GM23248 (cell line): Measurements from ENCODE around the gene CABCOCO1. TPM values are rescaled to one million over a fixed set of nuclear protein-coding genes. Genes with fewer than 3 reads are reported as not detected.
A peak's percentile ranks its signal among the peaks of the same experiment; 100 is the strongest.

ENCODE experiments used
- DNase-seq: peaks from one replicate; pipeline ENCODE4 v3.0.0-alpha.2; 2015
- H2AFZ ChIP-seq: fragments of 200-600 bp; sonication (generic); 2 replicates; pipeline ENCODE4 v1.6.1; 2016; ENCODE audit warnings: antibody characterized with exemption
- H3F3A ChIP-seq: fragments of 200-600 bp; sonication (generic); 2 replicates; pipeline ENCODE4 v1.6.1; 2016; ENCODE audit warnings: mild to moderate bottlenecking, antibody characterized with exemption, mixed run types; ENCODE audit not compliant: insufficient read depth
- H3K27ac ChIP-seq: fragments of 200-600 bp; sonication (generic); 2 replicates; pipeline ENCODE4 v1.5.1; 2016; ENCODE audit warnings: mild to moderate bottlenecking
- H3K27me3 ChIP-seq: fragments of 200-600 bp; sonication (generic); replicated peaks from 2 replicates; pipeline ENCODE4 v1.6.1; 2016; ENCODE audit warnings: mild to moderate bottlenecking; ENCODE audit not compliant: insufficient read depth
- H3K36me3 ChIP-seq: fragments of 200-600 bp; sonication (generic); 2 replicates; pipeline ENCODE4 v1.6.1; 2016; ENCODE audit warnings: low read depth, mild to moderate bottlenecking
- H3K4me1 ChIP-seq: fragments of 200-600 bp; sonication (generic); 2 replicates; pipeline ENCODE4 v1.6.1; 2016; ENCODE audit warnings: mild to moderate bottlenecking; ENCODE audit not compliant: insufficient read depth
- H3K4me2 ChIP-seq: fragments of 200-600 bp; sonication (generic); one replicate; pipeline ENCODE4 v1.6.1; 2016; ENCODE audit warnings: mild to moderate bottlenecking; ENCODE audit not compliant: unreplicated experiment
- H3K4me3 ChIP-seq: fragments of 200-600 bp; sonication (generic); 2 replicates; pipeline ENCODE4 v1.5.1; 2016; ENCODE audit warnings: mild to moderate bottlenecking
- H3K79me2 ChIP-seq: fragments of 200-600 bp; sonication (generic); 2 replicates; pipeline ENCODE4 v1.6.1; 2016; ENCODE audit warnings: mild to moderate bottlenecking; ENCODE audit not compliant: insufficient read depth
- H3K9ac ChIP-seq: fragments of 200-600 bp; sonication (generic); 2 replicates; pipeline ENCODE4 v1.6.1; 2016; ENCODE audit warnings: mild to moderate bottlenecking
- H3K9me2 ChIP-seq: fragments of 200-600 bp; sonication (generic); 2 replicates; pipeline ENCODE4 v1.6.1; 2016; ENCODE audit warnings: mixed run types, mild to moderate bottlenecking, moderate library complexity; ENCODE audit not compliant: insufficient read depth
- H3K9me3 ChIP-seq: fragments of 200-600 bp; sonication (generic); one replicate; pipeline ENCODE4 v1.6.1; 2017; ENCODE audit warnings: low read depth
- H4K20me1 ChIP-seq: fragments of 200-600 bp; sonication (generic); 2 replicates; pipeline ENCODE4 v1.6.0; 2016; ENCODE audit not compliant: insufficient read depth
- EZH2 ChIP-seq: fragments of 200-600 bp; sonication (generic); IDR thresholded peaks from 2 replicates; pipeline ENCODE4 v1.6.1; 2018; ENCODE audit warnings: antibody characterized with exemption, mild to moderate bottlenecking; ENCODE audit not compliant: insufficient read depth, poor library complexity, severe bottlenecking
- EZH2phosphoT487 ChIP-seq: fragments of 200-600 bp; sonication (generic); IDR thresholded peaks from 2 replicates; pipeline ENCODE4 v1.6.1; 2018; ENCODE audit warnings: antibody characterized with exemption, moderate library complexity, mild to moderate bottlenecking, low read depth; ENCODE audit not compliant: insufficient read depth
- WGBS, 2 experiments: methylation state at CpG; one replicate each; pipeline ENCODE4 v1.1.6; 2015 to 2017; ENCODE audit warnings: low lambda C conversion rate in 2 of 2, low coverage in 1 of 2; ENCODE audit errors: missing lambda C conversion rate in 2 of 2; 5-methylcytosine and 5-hydroxymethylcytosine counted together
- in situ Hi-C: fragments of 300-500 bp; cut with MboI; formaldehyde crosslinking; loops from 2 replicates; pipeline ENCODE4 v1.15.0; 2020
- polyA plus RNA-seq: library from polyadenylated mRNA; unstranded; fragments of >200 nt; fragmentation: Nextera tagmentation; extraction: Ambion mirVana; gene quantifications from 2 replicates; pipeline ENCODE4 v1.2.1, GENCODE V29; 2016
- total RNA-seq: library from RNA; depleted of rRNA; stranded (reverse); fragments of >200 nt; shearing (Covaris generic); gene quantifications from 2 replicates; pipeline ENCODE4 v1.2.3, GENCODE V29; 2014

Gene CABCOCO1
- total and polyA plus RNA-seq, 2 experiments from 2014 or later = 0.22 to 1.1 TPM

GRCh38 chr10:61627266-61627665, 35.5 kb upstream of the CABCOCO1 start:
- no peak overlapping the region for H2AFZ ChIP-seq
- H3K4me2 ChIP-seq = peak overlapping the region; percentile 66
- H3K9ac ChIP-seq = no peak overlapping the region
- H3K4me1 ChIP-seq = peaks cover 44% of the 10 kb centered on the region
- H3K4me3 ChIP-seq = no peak overlapping the region
- H3K9me2 ChIP-seq = no peaks in the 10 kb centered on the region
- no peaks in the 10 kb centered on the region for H3K9me3 ChIP-seq
- H3K27ac ChIP-seq = peak overlapping the region; percentile 84
- in situ Hi-C loops = no loop called here
- TF ChIP-seq EZH2 = no peak
- TF ChIP-seq EZH2phosphoT487 = no peak
- no peaks in the 10 kb centered on the region for H3K79me2 ChIP-seq
- peaks cover 25% of the 10 kb centered on the region for H3F3A ChIP-seq
- no peaks in the 10 kb centered on the region for H3K36me3 ChIP-seq
- H4K20me1 ChIP-seq = no peaks in the 10 kb centered on the region
- H3K27me3 ChIP-seq = no peaks in the 10 kb centered on the region
- WGBS, 2 experiments = 77 to 78% methylated on average over 5 of the region's 5 CpGs
- DNase-seq = peak; percentile 60

GRCh38 chr10:61628151-61628874, 34.4 kb upstream of the CABCOCO1 start:
- H4K20me1 ChIP-seq = no peaks in the 10 kb centered on the region
- H3K9me2 ChIP-seq = no peaks in the 10 kb centered on the region
- H2AFZ ChIP-seq = no peak overlapping the region
- H3K27me3 ChIP-seq = no peaks in the 10 kb centered on the region
- H3F3A ChIP-seq = peaks cover 25% of the 10 kb centered on the region
- TF ChIP-seq EZH2 (no peak), EZH2phosphoT487 (no peak)
- H3K4me2 ChIP-seq = peak overlapping the region; percentile 66
- DNase-seq = peak; percentile 68
- peaks cover 50% of the 10 kb centered on the region for H3K4me1 ChIP-seq
- peak overlapping the region; percentile 84 for H3K27ac ChIP-seq
- in situ Hi-C loops = no loop called here
- H3K9ac ChIP-seq = peak overlapping the region; percentile 43
- H3K36me3 ChIP-seq = no peaks in the 10 kb centered on the region
- 7 to 14% methylated on average over 3 of the region's 3 CpGs for WGBS, 2 experiments
- H3K79me2 ChIP-seq = no peaks in the 10 kb centered on the region
- H3K9me3 ChIP-seq = no peaks in the 10 kb centered on the region
- H3K4me3 ChIP-seq = peak overlapping the region; percentile 54

GRCh38 chr10:61628875-61629513, 33.7 kb upstream of the CABCOCO1 start:
- Histone ChIP-seq H3K9me3 (no peaks in the 10 kb centered on the region), H3K9ac (peak overlapping the region; percentile 43; the same call in 1 of the 2 replicates), H3K9me2 (no peaks in the 10 kb centered on the region), H3K27me3 (no peaks in the 10 kb centered on the region), H3K4me3 (peak overlapping the region; percentile 54), H2AFZ (peak overlapping the region; percentile 13; the same call in 1 of the 2 replicates), H3K27ac (peak overlapping the region; percentile 84), H3K36me3 (no peaks in the 10 kb centered on the region), H3K4me1 (peaks cover 50% of the 10 kb centered on the region), H3K4me2 (peak overlapping the region; percentile 66), H3F3A (peaks cover 32% of the 10 kb centered on the region), H3K79me2 (no peaks in the 10 kb centered on the region), H4K20me1 (no peaks in the 10 kb centered on the region)
- WGBS, 2 experiments = 14 to 16% methylated on average over 4 of the region's 4 CpGs
- DNase-seq = peak; percentile 94
- in situ Hi-C loops = no loop called here
- TF ChIP-seq EZH2phosphoT487 = no peak
- no peak for TF ChIP-seq EZH2

GRCh38 chr10:61629576-61629975, 33.2 kb upstream of the CABCOCO1 start:
- 93 to 98% methylated on average over 4 of the region's 4 CpGs for WGBS, 2 experiments
- Histone ChIP-seq H2AFZ (peak overlapping the region; percentile 13; the same call in 1 of the 2 replicates), H3K4me2 (peak overlapping the region; percentile 66), H3K27ac (peak overlapping the region; percentile 84), H3K9ac (no peak overlapping the region), H3K9me3 (no peaks in the 10 kb centered on the region), H3K4me1 (peaks cover 56% of the 10 kb centered on the region), H3K9me2 (no peaks in the 10 kb centered on the region), H3K27me3 (no peaks in the 10 kb centered on the region), H3K36me3 (no peaks in the 10 kb centered on the region), H4K20me1 (no peaks in the 10 kb centered on the region), H3K4me3 (no peak overlapping the region), H3K79me2 (no peaks in the 10 kb centered on the region), H3F3A (peaks cover 38% of the 10 kb centered on the region)
- in situ Hi-C loops = no loop called here
- DNase-seq = no peak
- TF ChIP-seq EZH2 = no peak
- no peak for TF ChIP-seq EZH2phosphoT487
